Endodermal cell (in vitro differentiated cells): Measurements from ENCODE around the gene METTL16. TPM values are rescaled to one million over a fixed set of nuclear protein-coding genes. Genes with fewer than 3 reads are reported as not detected.

ENCODE experiments used
- DNase-seq: peaks from one replicate; pipeline ENCODE4 v3.0.0-alpha.2; 2017
- H3K27ac ChIP-seq: 2 replicates; pipeline ENCODE4 v1.5.1; 2013; ENCODE audit warnings: mild to moderate bottlenecking, low read depth, low read length, moderate library complexity
- H3K27me3 ChIP-seq: 2 replicates; pipeline ENCODE4 v1.6.1; 2013; ENCODE audit warnings: mild to moderate bottlenecking, low read length, moderate library complexity; ENCODE audit not compliant: insufficient read depth, control insufficient read depth, poor library complexity, severe bottlenecking
- H3K36me3 ChIP-seq: 2 replicates; pipeline ENCODE4 v1.7.0; 2013; ENCODE audit warnings: mild to moderate bottlenecking, low read length, moderate library complexity; ENCODE audit not compliant: control insufficient read depth, insufficient read depth
- H3K4me1 ChIP-seq: one replicate; pipeline ENCODE4 v1.7.0; 2013; ENCODE audit warnings: low read length; ENCODE audit not compliant: control insufficient read depth, insufficient read depth
- H3K4me3 ChIP-seq: 2 replicates; pipeline ENCODE4 v1.5.1; 2013; ENCODE audit warnings: mild to moderate bottlenecking, low read length, moderate library complexity
- H3K9ac ChIP-seq: 2 replicates; pipeline ENCODE4 v1.6.1; 2013; ENCODE audit warnings: mild to moderate bottlenecking, low read length, moderate library complexity; ENCODE audit not compliant: poor library complexity, severe bottlenecking; ENCODE audit errors: extremely low read depth
- H3K9me3 ChIP-seq: 2 replicates; pipeline ENCODE4 v1.6.1; 2013; ENCODE audit warnings: mild to moderate bottlenecking, low read length, moderate library complexity; ENCODE audit not compliant: control insufficient read depth
- H3K27ac Mint-ChIP-seq: 2 replicates; pipeline ENCODE4 v1.8.0; 2020; ENCODE audit warnings: mixed read lengths
- H3K27me3 Mint-ChIP-seq: 2 replicates; pipeline ENCODE4 v1.8.0; 2021; ENCODE audit warnings: mild to moderate bottlenecking, mixed read lengths; ENCODE audit not compliant: insufficient read depth
- H3K36me3 Mint-ChIP-seq: 2 replicates; pipeline ENCODE4 v1.8.0; 2020; ENCODE audit warnings: low read depth, mixed read lengths
- H3K4me1 Mint-ChIP-seq: 2 replicates; pipeline ENCODE4 v1.8.0; 2020; ENCODE audit warnings: mixed read lengths
- H3K4me3 Mint-ChIP-seq: 2 replicates; pipeline ENCODE4 v1.8.0; 2020; ENCODE audit warnings: mild to moderate bottlenecking, moderate library complexity, mixed read lengths
- H3K9me3 Mint-ChIP-seq: 2 replicates; pipeline ENCODE4 v1.8.0; 2020; ENCODE audit warnings: mild to moderate bottlenecking, mixed read lengths
- CTCF ChIP-seq: fragments of 200-600 bp; sonication (generic); conservative IDR thresholded peaks from 2 replicates; pipeline ENCODE4 v1.5.0; 2021; ENCODE audit warnings: antibody characterized with exemption, mild to moderate bottlenecking
- WGBS, 2 experiments: methylation state at CpG; one replicate each; pipeline versions ENCODE4 v1.1.5 to v1.1.7; 2013; ENCODE audit warnings: missing lambda C conversion rate in 2 of 2, mixed read lengths in 1 of 2; ENCODE audit not compliant: insufficient coverage in 1 of 2, insufficient read length in 1 of 2; 5-methylcytosine and 5-hydroxymethylcytosine counted together
- total RNA-seq, 2 donors: library from RNA; stranded (reverse); fragmentation: NEBNext Ultra II Directional in 1 of 2; extraction: Animal tissue kit (Norgen Biotek cat#: 25700) in 1 of 2; gene quantifications; 2 replicates in 1 of 2; 3 replicates in 1 of 2; pipeline ENCODE4 v1.2.1, GENCODE V29; 2021

METTL16 gene
- total RNA-seq, 2 donors from 2014 or later: 51.5 to 59.6 TPM

- H3K4me3 Mint-ChIP-seq: no peak overlapping the region
- peaks cover 11% of the 10 kb centered on the region for H3K4me1 Mint-ChIP-seq
- H3K27me3 Mint-ChIP-seq: no peaks in the 10 kb centered on the region
- Histone ChIP-seq H3K27me3 (no peaks in the 10 kb centered on the region), H3K36me3 (no peaks in the 10 kb centered on the region), H3K27ac (no peak overlapping the region), H3K9ac (no peak overlapping the region), H3K4me1 (peaks cover 7% of the 10 kb centered on the region), H3K9me3 (no peaks in the 10 kb centered on the region), H3K4me3 (no peak overlapping the region)
- no peaks in the 10 kb centered on the region for H3K36me3 Mint-ChIP-seq
- H3K27ac Mint-ChIP-seq: no peak overlapping the region
- TF ChIP-seq CTCF: no peak
- peaks cover 6% of the 10 kb centered on the region for H3K9me3 Mint-ChIP-seq
- WGBS, 2 experiments: 82 to 93% methylated on average over 8 to 9 of the region's 9 CpGs
- no peak for DNase-seq
Measured at GRCh38 chr17:2547176-2547575, 35.5 kb upstream of the METTL16 start.

GRCh38 chr17:2545393-2545792 lies 33.7 kb upstream of the METTL16 start:
- no peaks in the 10 kb centered on the region for H3K36me3 Mint-ChIP-seq
- Histone ChIP-seq H3K9ac (no peak overlapping the region), H3K4me1 (no peaks in the 10 kb centered on the region), H3K4me3 (no peak overlapping the region), H3K27me3 (no peaks in the 10 kb centered on the region), H3K36me3 (no peaks in the 10 kb centered on the region), H3K9me3 (no peaks in the 10 kb centered on the region), H3K27ac (peak overlapping the region; percentile 8)
- TF ChIP-seq CTCF: no peak
- peaks cover 6% of the 10 kb centered on the region for H3K9me3 Mint-ChIP-seq
- H3K27ac Mint-ChIP-seq: peak overlapping the region; percentile 1
- H3K27me3 Mint-ChIP-seq: no peaks in the 10 kb centered on the region
- no peak overlapping the region for H3K4me3 Mint-ChIP-seq
- 90 to 93% methylated on average over 7 of the region's 7 CpGs for WGBS, 2 experiments
- H3K4me1 Mint-ChIP-seq: peaks cover 5% of the 10 kb centered on the region
- DNase-seq: no peak

GRCh38 chr17:2542456-2542855 lies 30.8 kb upstream of the METTL16 start:
- no peaks in the 10 kb centered on the region for H3K9me3 Mint-ChIP-seq
- H3K27ac Mint-ChIP-seq: no peak overlapping the region
- no peak for TF ChIP-seq CTCF
- no peak overlapping the region for H3K4me3 Mint-ChIP-seq
- H3K36me3 ChIP-seq: no peaks in the 10 kb centered on the region
- H3K4me1 ChIP-seq: no peaks in the 10 kb centered on the region
- peaks cover 5% of the 10 kb centered on the region for H3K4me1 Mint-ChIP-seq
- WGBS, 2 experiments: 88 to 89% methylated on average over 4 to 7 of the region's 7 CpGs
- H3K27me3 Mint-ChIP-seq: no peaks in the 10 kb centered on the region
- DNase-seq: no peak
- H3K4me3 ChIP-seq: no peak overlapping the region
- H3K9ac ChIP-seq: no peak overlapping the region
- H3K36me3 Mint-ChIP-seq: no peaks in the 10 kb centered on the region
- H3K27ac ChIP-seq: no peak overlapping the region
- H3K27me3 ChIP-seq: no peaks in the 10 kb centered on the region
- H3K9me3 ChIP-seq: no peaks in the 10 kb centered on the region
